Sciatic nerve (tissue), 2 donors: ENCODE data around the gene LIPN. TPM values are rescaled to one million over a fixed set of nuclear protein-coding genes. Genes with fewer than 3 reads are reported as not detected.
A peak's percentile ranks its signal among the peaks of the same experiment; 100 is the strongest.
"Not testable (repeated sequence)": the region's sequence is repeated elsewhere in the genome, so short reads cannot be mapped to it uniquely, and the experiment has no call there.

Experiments
- ATAC-seq: fragments of 200-7000 bp; cut with Tn5 transposase; one replicate; pipeline ENCODE4 v1.9.1; 2020; ENCODE audit warnings: mild to moderate bottlenecking, moderate library complexity
- DNase-seq: peaks from one replicate; pipeline ENCODE4 v3.0.0-alpha.2; 2020; ENCODE audit warnings: low spot score
- intact Hi-C: fragments of 100-400 bp; cut with DNase I; formaldehyde crosslinking; loops from one replicate; pipeline ENCODE4 v1.14.2; 2022
- total RNA-seq: library from RNA; stranded (reverse); fragmentation: NEBNext Ultra II Directional; extraction: Animal tissue kit (Norgen Biotek cat#: 25700); gene quantifications from one replicate; pipeline ENCODE4 v1.2.1, GENCODE V29; 2021
- donor health status: DM: no; HTN: no; CAD: no.
- donor health status: DM: no; HTN: no; CAD: no.

Gene LIPN
- total RNA-seq = 0.31 TPM

- no peak for DNase-seq
- no peak for ATAC-seq
Measured at GRCh38 chr10:88759366-88760101, at the start of gene LIPN. TSS of gene LIPN (plus strand) at chr10:88760020. CDS start at chr10:88761406, 1,386 bp downstream.

GRCh38 chr10:88715517-88715916 is 44.3 kb upstream of the LIPN start:
- intact Hi-C loops = no loop called here
- ATAC-seq (no peak), DNase-seq (no peak)

More at GRCh38 chr10:88759366-88760101, at the start of gene LIPN:
- intact Hi-C loops = no loop called here

GRCh38 chr10:88721392-88721791 is 38.4 kb upstream of the LIPN start:
- intact Hi-C loops = no loop called here
- no peak for ATAC-seq
- DNase-seq = no peak

- DNase-seq (no peak), ATAC-seq (no peak)
- intact Hi-C loops = no loop called here
Measured at GRCh38 chr10:88725798-88726197, 34.0 kb upstream of the LIPN start.

- no peak for DNase-seq
- ATAC-seq = no peak
- intact Hi-C loops = no loop called here
Measured at GRCh38 chr10:88728107-88728763, 31.6 kb upstream of the LIPN start.

GRCh38 chr10:88730864-88731263 is 29.0 kb upstream of the LIPN start:
- no peak for DNase-seq
- ATAC-seq = no peak
- intact Hi-C loops = no loop called here

- ATAC-seq (no peak), DNase-seq (peak; percentile 57)
- intact Hi-C loops = no loop called here
Measured at GRCh38 chr10:88731296-88731695, 28.5 kb upstream of the LIPN start.

GRCh38 chr10:88733215-88733614 is 26.6 kb upstream of the LIPN start:
- ATAC-seq (no peak), DNase-seq (no peak)
- intact Hi-C loops = no loop called here

GRCh38 chr10:88735661-88736060 is 24.2 kb upstream of the LIPN start:
- intact Hi-C loops = no loop called here
- ATAC-seq (no peak), DNase-seq (no peak)

- DNase-seq, intact Hi-C loops, ATAC-seq: not testable (repeated sequence)
Measured at GRCh38 chr10:88741921-88742320, 17.9 kb upstream of the LIPN start.

- intact Hi-C loops = no loop called here
- DNase-seq = no peak
- ATAC-seq = no peak
Measured at GRCh38 chr10:88742448-88742847, 17.4 kb upstream of the LIPN start.

GRCh38 chr10:88744002-88744401 is 15.8 kb upstream of the LIPN start:
- DNase-seq = no peak
- intact Hi-C loops = no loop called here
- no peak for ATAC-seq

- DNase-seq = no peak
- intact Hi-C loops = no loop called here
Measured at GRCh38 chr10:88745633-88746032, 14.2 kb upstream of the LIPN start.

GRCh38 chr10:88754287-88754686 is 5.5 kb upstream of the LIPN start:
- DNase-seq = no peak
- intact Hi-C loops = no loop called here
- no peak for ATAC-seq

More at GRCh38 chr10:88745633-88746032, 14.2 kb upstream of the LIPN start:
- no peak for ATAC-seq

- no peak for ATAC-seq
- intact Hi-C loops = no loop called here
- no peak for DNase-seq
Measured at GRCh38 chr10:88755753-88756152, 4.1 kb upstream of the LIPN start.

- no peak for DNase-seq
- intact Hi-C loops = no loop called here
- ATAC-seq = no peak
Measured at GRCh38 chr10:88756660-88757059, 3.2 kb upstream of the LIPN start.

GRCh38 chr10:88762906-88763305 is 3.1 kb downstream of the LIPN start:
- intact Hi-C loops = no loop called here
- DNase-seq = no peak
- ATAC-seq = no peak

- ATAC-seq = no peak
- intact Hi-C loops = no loop called here
Measured at GRCh38 chr10:88763441-88763840, 3.6 kb downstream of the LIPN start.

GRCh38 chr10:88764110-88764509 is 4.3 kb downstream of the LIPN start:
- ATAC-seq = no peak

More at GRCh38 chr10:88763441-88763840, 3.6 kb downstream of the LIPN start:
- no peak for DNase-seq

GRCh38 chr10:88765816-88766215 is 6.0 kb downstream of the LIPN start:
- DNase-seq (no peak), ATAC-seq (no peak)
- intact Hi-C loops = no loop called here

More at GRCh38 chr10:88764110-88764509, 4.3 kb downstream of the LIPN start:
- DNase-seq = no peak
- intact Hi-C loops = no loop called here

- DNase-seq (no peak), ATAC-seq (no peak)
- intact Hi-C loops = no loop called here
Measured at GRCh38 chr10:88769384-88769783, 9.6 kb downstream of the LIPN start.
